Measurements from ENCODE around the gene PYCR2.
"Not testable (repeated sequence)": the region's sequence is repeated elsewhere in the genome, so short reads cannot be mapped to it uniquely, and the experiment has no call there.

The PYCR2 gene

GRCh38 chr1:225923692-225924555 lies at the start of gene PYCR2:
TSS of gene PYCR2 (minus strand) at chr1:225924250. CDS start at chr1:225924110, 140 bp downstream.
- DNase-seq (ENCODE audit: low spot score in 2 of 2) (peak; percentile 91 to 96), ATAC-seq (peak; percentile 98)
- Mint-ChIP-seq H3K4me1 (peaks cover 26% of the 10 kb centered on the region), H3K4me3 (peak within 1 kb of the TSS; percentile 93), H3K27ac (peak within 1 kb of the TSS; percentile 97), H3K9me3 (no peaks in the 10 kb centered on the region), H3K36me3 (peaks cover 36% of the 10 kb centered on the region)

- peaks cover 12% of the 10 kb centered on the region for H3K4me1 Mint-ChIP-seq
- no peak overlapping the region for H3K4me3 Mint-ChIP-seq
- DNase-seq (ENCODE audit: low spot score in 2 of 2) = no peak
- H3K36me3 Mint-ChIP-seq = peaks cover 24% of the 10 kb centered on the region
- no peaks in the 10 kb centered on the region for H3K9me3 Mint-ChIP-seq
- no peak for ATAC-seq
- no peak overlapping the region for H3K27ac Mint-ChIP-seq
Measured at GRCh38 chr1:225973158-225973557, 49.1 kb upstream of the PYCR2 start.

- Mint-ChIP-seq H3K36me3 (peaks cover 18% of the 10 kb centered on the region), H3K27ac (no peak overlapping the region), H3K4me3 (no peak overlapping the region), H3K4me1 (peaks cover 10% of the 10 kb centered on the region), H3K9me3 (no peaks in the 10 kb centered on the region)
- DNase-seq (ENCODE audit: low spot score in 2 of 2) = no peak
- ATAC-seq = no peak
Measured at GRCh38 chr1:225972344-225973152, 48.5 kb upstream of the PYCR2 start.

GRCh38 chr1:225970592-225971157 lies 46.6 kb upstream of the PYCR2 start:
- H3K36me3 Mint-ChIP-seq; DNase-seq (ENCODE audit: low spot score in 2 of 2); H3K4me3 Mint-ChIP-seq; H3K4me1 Mint-ChIP-seq; ATAC-seq; H3K27ac Mint-ChIP-seq; H3K9me3 Mint-ChIP-seq: not testable (repeated sequence)

GRCh38 chr1:225969751-225970150 lies 45.7 kb upstream of the PYCR2 start:
- ATAC-seq; H3K27ac Mint-ChIP-seq; H3K4me1 Mint-ChIP-seq; DNase-seq (ENCODE audit: low spot score in 2 of 2); H3K4me3 Mint-ChIP-seq; H3K9me3 Mint-ChIP-seq; H3K36me3 Mint-ChIP-seq: not testable (repeated sequence)

GRCh38 chr1:225965231-225965630 lies 41.2 kb upstream of the PYCR2 start:
- Mint-ChIP-seq H3K4me3 (no peak overlapping the region), H3K27ac (no peak overlapping the region), H3K9me3 (no peaks in the 10 kb centered on the region), H3K36me3 (no peaks in the 10 kb centered on the region), H3K4me1 (peaks cover 5% of the 10 kb centered on the region)
- ATAC-seq (no peak), DNase-seq (ENCODE audit: low spot score in 2 of 2) (no peak)

GRCh38 chr1:225963735-225964530 lies 39.9 kb upstream of the PYCR2 start:
- H3K9me3 Mint-ChIP-seq = no peaks in the 10 kb centered on the region
- H3K4me1 Mint-ChIP-seq = peaks cover 5% of the 10 kb centered on the region
- no peak overlapping the region for H3K27ac Mint-ChIP-seq
- no peak overlapping the region for H3K4me3 Mint-ChIP-seq
- ATAC-seq = no peak
- no peak for DNase-seq (ENCODE audit: low spot score in 2 of 2)
- H3K36me3 Mint-ChIP-seq = no peaks in the 10 kb centered on the region

- peak; percentile 72 to 89 for DNase-seq (ENCODE audit: low spot score in 2 of 2)
- Mint-ChIP-seq H3K9me3 (no peaks in the 10 kb centered on the region), H3K36me3 (no peaks in the 10 kb centered on the region), H3K4me1 (peaks cover 5% of the 10 kb centered on the region), H3K4me3 (no peak overlapping the region), H3K27ac (no peak overlapping the region)
- ATAC-seq = peak; percentile 86
Measured at GRCh38 chr1:225962440-225962975, 38.5 kb upstream of the PYCR2 start.

GRCh38 chr1:225961659-225962439 lies 37.8 kb upstream of the PYCR2 start:
- no peak for ATAC-seq
- Mint-ChIP-seq H3K4me3 (no peak overlapping the region), H3K4me1 (peaks cover 5% of the 10 kb centered on the region), H3K9me3 (no peaks in the 10 kb centered on the region), H3K36me3 (no peaks in the 10 kb centered on the region), H3K27ac (no peak overlapping the region)
- no peak for DNase-seq (ENCODE audit: low spot score in 2 of 2)

- Mint-ChIP-seq H3K4me1 (peaks cover 5% of the 10 kb centered on the region), H3K27ac (no peak overlapping the region), H3K4me3 (no peak overlapping the region), H3K9me3 (no peaks in the 10 kb centered on the region), H3K36me3 (no peaks in the 10 kb centered on the region)
- no peak for DNase-seq (ENCODE audit: low spot score in 2 of 2)
- ATAC-seq = no peak
Measured at GRCh38 chr1:225958041-225958440, 34.0 kb upstream of the PYCR2 start.

GRCh38 chr1:225954753-225955152 lies 30.7 kb upstream of the PYCR2 start:
- Mint-ChIP-seq H3K4me3 (no peak overlapping the region), H3K27ac (no peak overlapping the region), H3K36me3 (no peaks in the 10 kb centered on the region), H3K9me3 (no peaks in the 10 kb centered on the region), H3K4me1 (no peaks in the 10 kb centered on the region)
- no peak for DNase-seq (ENCODE audit: low spot score in 2 of 2)
- ATAC-seq = no peak

GRCh38 chr1:225953315-225953714 lies 29.3 kb upstream of the PYCR2 start:
- Mint-ChIP-seq H3K9me3 (no peaks in the 10 kb centered on the region), H3K4me3 (no peak overlapping the region), H3K36me3 (no peaks in the 10 kb centered on the region), H3K4me1 (no peaks in the 10 kb centered on the region), H3K27ac (no peak overlapping the region)
- ATAC-seq = no peak
- no peak for DNase-seq (ENCODE audit: low spot score in 2 of 2)

- no peaks in the 10 kb centered on the region for H3K36me3 Mint-ChIP-seq
- H3K27ac Mint-ChIP-seq = no peak overlapping the region
- DNase-seq (ENCODE audit: low spot score in 2 of 2) (no peak), ATAC-seq (no peak)
- H3K4me1 Mint-ChIP-seq = no peaks in the 10 kb centered on the region
- H3K9me3 Mint-ChIP-seq = no peaks in the 10 kb centered on the region
- H3K4me3 Mint-ChIP-seq = no peak overlapping the region
Measured at GRCh38 chr1:225950905-225951497, 27.0 kb upstream of the PYCR2 start.

- no peak overlapping the region for H3K27ac Mint-ChIP-seq
- ATAC-seq (no peak), DNase-seq (ENCODE audit: low spot score in 2 of 2) (no peak)
- no peaks in the 10 kb centered on the region for H3K9me3 Mint-ChIP-seq
- H3K4me3 Mint-ChIP-seq = no peak overlapping the region
- no peaks in the 10 kb centered on the region for H3K36me3 Mint-ChIP-seq
- peaks cover 10% of the 10 kb centered on the region for H3K4me1 Mint-ChIP-seq
Measured at GRCh38 chr1:225949041-225949440, 25.0 kb upstream of the PYCR2 start.
